Activated B cell treated with CpG ODN at 0.5 μM for 24 hours (primary cell): Measurements from ENCODE around the gene EPB41. TPM values are rescaled to one million over a fixed set of nuclear protein-coding genes. Genes with fewer than 3 reads are reported as not detected.

ENCODE experiments used
- ATAC-seq: fragments of 200-7000 bp; cut with Tn5 transposase; one replicate; pipeline ENCODE4 v1.10.0; 2021; ENCODE audit warnings: low read depth, mild to moderate bottlenecking, moderate library complexity
- CTCF ChIA-PET: fragments of 350-600 bp; sonication (Branson Sonifier 250); formaldehyde crosslinking; loops from one replicate; lab custom pipeline; 2021; ENCODE audit warnings: antibody characterized with exemption; lab: Charles Lee
- POLR2A ChIA-PET: fragments of 350-600 bp; sonication (Branson Sonifier 250); formaldehyde crosslinking; loops from one replicate; lab custom pipeline; 2021; ENCODE audit warnings: antibody characterized with exemption; lab: Charles Lee
- DNase-seq: peaks from one replicate; pipeline ENCODE4 v3.0.0; 2022
- H3K27ac Mint-ChIP-seq: one replicate; pipeline ENCODE4 v1.8.0; 2020; ENCODE audit warnings: mixed read lengths
- H3K27me3 Mint-ChIP-seq: one replicate; pipeline ENCODE4 v1.8.0; 2021; ENCODE audit warnings: mixed read lengths
- H3K36me3 Mint-ChIP-seq: one replicate; pipeline ENCODE4 v1.8.0; 2021; ENCODE audit warnings: low read depth, mixed read lengths
- H3K4me1 Mint-ChIP-seq: one replicate; pipeline ENCODE4 v1.8.0; 2021; ENCODE audit warnings: mixed read lengths
- H3K4me3 Mint-ChIP-seq: one replicate; pipeline ENCODE4 v1.8.0; 2020; ENCODE audit warnings: mild to moderate bottlenecking, mixed read lengths
- H3K9me3 Mint-ChIP-seq: one replicate; pipeline ENCODE4 v1.8.0; 2020; ENCODE audit warnings: mixed read lengths
- CTCF ChIP-seq: fragments of 200-600 bp; IDR thresholded peaks from one replicate; pipeline ENCODE4 v1.8.0; 2022; ENCODE audit warnings: antibody characterized with exemption, mild to moderate bottlenecking
- intact Hi-C: fragments of 100-400 bp; cut with micrococcal nuclease; formaldehyde crosslinking; loops from one replicate; pipeline ENCODE4 v1.15.1; 2024
- total RNA-seq: library from RNA; stranded (reverse); gene quantifications from 2 replicates; pipeline ENCODE4 v1.2.3, GENCODE V29; 2022

The EPB41 gene
- total RNA-seq, 1 donor from 2014 or later = 73.8 TPM

DNA sequence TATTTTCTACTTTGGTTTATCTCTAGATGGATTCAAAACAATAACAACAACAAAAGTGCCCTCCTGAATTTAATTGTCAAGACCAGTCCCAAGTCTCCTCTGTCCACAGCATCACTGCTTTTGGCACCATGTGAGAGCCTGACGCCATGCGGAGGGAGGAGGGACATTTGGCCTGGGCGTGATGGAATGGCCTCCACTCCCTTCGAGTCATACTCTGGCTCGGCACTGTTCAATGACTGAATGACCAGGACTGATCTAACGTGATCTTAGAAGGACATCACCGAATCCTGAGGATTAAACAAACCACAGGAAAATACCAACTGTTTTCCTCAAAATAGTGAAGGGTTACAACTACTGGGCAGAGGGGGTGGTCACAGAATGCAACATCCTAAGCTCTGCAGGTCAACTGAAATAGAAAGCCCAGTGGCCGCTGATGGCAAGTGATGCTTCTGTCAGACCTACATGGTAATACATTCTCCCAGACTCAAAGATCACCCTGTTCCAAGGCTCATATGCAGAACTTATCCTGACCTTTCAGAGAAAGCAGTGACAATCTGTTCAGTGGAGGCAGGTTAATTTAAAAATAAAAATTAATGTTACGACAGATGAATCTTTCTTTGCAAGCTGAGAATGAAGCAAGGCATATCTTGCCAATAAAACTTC lies 248.2 kb downstream of the EPB41 start:
- intact Hi-C loops = no loop called here
- DNase-seq = no peak

DNA sequence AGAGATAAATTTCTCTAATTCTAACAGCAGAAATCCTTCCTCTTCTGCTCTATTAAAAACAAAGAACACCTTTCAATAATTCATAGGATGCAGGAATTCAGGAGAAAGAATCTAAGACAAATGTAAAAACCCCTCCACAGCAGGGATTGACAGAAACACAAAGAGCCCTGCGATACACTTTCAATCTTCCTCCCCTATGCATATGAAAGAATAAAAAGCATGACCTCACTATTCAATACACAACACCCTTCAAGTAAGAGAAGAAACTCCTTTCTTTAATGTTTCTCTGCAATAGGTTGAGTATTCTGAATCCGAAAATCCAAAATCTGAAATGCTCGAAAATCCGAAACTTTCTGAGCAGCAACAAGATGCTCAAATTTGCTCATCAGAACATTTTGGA lies 250.2 kb downstream of the EPB41 start:
- peaks cover 14% of the 10 kb centered on the region for H3K4me1 Mint-ChIP-seq
- H3K9me3 Mint-ChIP-seq = no peaks in the 10 kb centered on the region
- POLR2A ChIA-PET = no interaction called here
- no peak overlapping the region for H3K27ac Mint-ChIP-seq
- DNase-seq (no peak), ATAC-seq (no peak)
- intact Hi-C loops = no loop called here
- CTCF ChIA-PET = no interaction called here
- TF ChIP-seq CTCF = no peak
- H3K4me3 Mint-ChIP-seq = no peak overlapping the region
- no peaks in the 10 kb centered on the region for H3K27me3 Mint-ChIP-seq
- peaks cover 73% of the 10 kb centered on the region for H3K36me3 Mint-ChIP-seq

More for the DNA sequence above, 248.2 kb downstream of the EPB41 start:
- Mint-ChIP-seq H3K4me1 (peaks cover 5% of the 10 kb centered on the region), H3K36me3 (peaks cover 74% of the 10 kb centered on the region), H3K27me3 (no peaks in the 10 kb centered on the region), H3K4me3 (no peak overlapping the region), H3K27ac (no peak overlapping the region), H3K9me3 (no peaks in the 10 kb centered on the region)
- no peak for TF ChIP-seq CTCF
- POLR2A ChIA-PET = no interaction called here
- CTCF ChIA-PET = no interaction called here
- ATAC-seq = no peak

- H3K27me3 Mint-ChIP-seq = no peaks in the 10 kb centered on the region
- intact Hi-C loops = no loop called here
- H3K27ac Mint-ChIP-seq = no peak overlapping the region
- peaks cover 32% of the 10 kb centered on the region for H3K4me1 Mint-ChIP-seq
- no peak overlapping the region for H3K4me3 Mint-ChIP-seq
- CTCF ChIA-PET = interaction anchor here (1.1 kb wide), 1 partner anchor 16 kb away, joined by 3 read pairs; the partner anchor contains the start of gene SRSF4
- ATAC-seq (no peak), DNase-seq (no peak)
- peaks cover 71% of the 10 kb centered on the region for H3K36me3 Mint-ChIP-seq
- no peak for TF ChIP-seq CTCF
- POLR2A ChIA-PET = interaction anchor here (0.5 to 1.3 kb wide), 2 partner anchors 13 to 15 kb away, joined by 5 to 6 read pairs; partner anchors contain the start of gene SRSF4
- H3K9me3 Mint-ChIP-seq = no peaks in the 10 kb centered on the region
Measured at GRCh38 chr1:29166291-29166878, 252.0 kb downstream of the EPB41 start.

DNA sequence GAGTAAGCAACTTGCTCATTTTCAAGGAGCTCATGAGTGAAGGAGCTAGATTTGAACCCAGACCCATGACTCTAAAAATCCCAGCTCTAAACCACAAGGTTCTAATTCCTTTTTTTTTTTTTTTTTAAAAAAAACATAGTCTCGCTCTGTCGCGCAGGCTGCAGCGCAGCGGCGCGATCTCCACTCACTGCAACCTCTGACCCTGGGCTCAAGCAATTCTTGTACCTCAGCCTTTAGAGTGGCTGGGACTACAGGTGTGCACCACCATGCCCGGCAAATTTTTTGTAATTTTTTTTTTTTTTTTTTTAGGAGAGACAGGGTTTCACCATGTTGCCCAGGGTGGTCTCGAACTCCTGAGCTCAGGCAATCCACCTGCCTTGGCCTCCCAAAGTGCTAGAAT lies 253.5 kb downstream of the EPB41 start:
- no peak for ATAC-seq
- H3K4me1 Mint-ChIP-seq = peaks cover 41% of the 10 kb centered on the region

More for the DNA sequence above, 253.5 kb downstream of the EPB41 start:
- POLR2A ChIA-PET = interaction anchor here (0.6 to 0.7 kb wide), 2 partner anchors 44 to 549 kb away, joined by 7 to 10 read pairs; partner anchors contain the start of gene TMEM200B
- H3K27me3 Mint-ChIP-seq = no peaks in the 10 kb centered on the region
- intact Hi-C loops = no loop called here
- H3K9me3 Mint-ChIP-seq = no peaks in the 10 kb centered on the region
- TF ChIP-seq CTCF = no peak
- no peak overlapping the region for H3K27ac Mint-ChIP-seq
- CTCF ChIA-PET = no interaction called here
- no peak for DNase-seq
- H3K4me3 Mint-ChIP-seq = no peak overlapping the region
- H3K36me3 Mint-ChIP-seq = peaks cover 75% of the 10 kb centered on the region

Other genes starting within 250 kb of the EPB41 start
- 26.8 and 27.4 TPM in 2 replicates for gene GMEB1, start 245.8 kb upstream of the EPB41 start, total RNA-seq
- 70.6 and 81.2 TPM in 2 replicates for gene YTHDF2, start 177.6 kb upstream of the EPB41 start, total RNA-seq
- not detected in 2 replicates for gene OPRD1, start 102.4 kb upstream of the EPB41 start, total RNA-seq
- gene TMEM200B, start 209.3 kb downstream of the EPB41 start, total RNA-seq = not detected in 2 replicates